Muscle of leg (tissue), 11 donors: ENCODE measurements around the gene PLEKHA6. TPM values are rescaled to one million over a fixed set of nuclear protein-coding genes. Genes with fewer than 3 reads are reported as not detected.
A peak's percentile ranks its signal among the peaks of the same experiment; 100 is the strongest.

Source experiments
- DNase-seq: peaks from one replicate; pipeline ENCODE4 v3.0.0; 2013
- H3K27ac ChIP-seq: one replicate; pipeline ENCODE4 v1.5.1; 2013; ENCODE audit warnings: mild to moderate bottlenecking, low read length, control low read depth
- H3K27me3 ChIP-seq: one replicate; pipeline ENCODE4 v1.6.1; 2013; ENCODE audit warnings: low read length; ENCODE audit not compliant: control insufficient read depth, insufficient read depth
- H3K36me3 ChIP-seq: one replicate; pipeline ENCODE4 v1.6.1; 2013; ENCODE audit warnings: low read length; ENCODE audit not compliant: control insufficient read depth, insufficient read depth
- H3K4me1 ChIP-seq: one replicate; pipeline ENCODE4 v1.6.1; 2013; ENCODE audit warnings: low read length; ENCODE audit not compliant: control insufficient read depth, insufficient read depth
- H3K4me3 ChIP-seq: one replicate; pipeline ENCODE4 v1.5.1; 2013; ENCODE audit warnings: low read length, control low read depth
- H3K9me3 ChIP-seq: replicated peaks from 2 replicates; pipeline ENCODE4 v1.6.1; 2013; ENCODE audit warnings: low read depth, low read length; ENCODE audit not compliant: control insufficient read depth
- WGBS: methylation state at CpG from one replicate; pipeline ENCODE4 v1.1.5; 2013; ENCODE audit warnings: missing lambda C conversion rate; ENCODE audit not compliant: insufficient coverage; 5-methylcytosine and 5-hydroxymethylcytosine counted together
- polyA plus RNA-seq, 8 donors: library from polyadenylated mRNA; unstranded; fragments of 120-200 nt; gene quantifications; one replicate each; pipeline versions ENCODE4 v1.2.1 to v1.2.3, GENCODE V29; 2013; ENCODE audit warnings: inconsistent platforms in 1 of 8, low replicate concordance in 1 of 8; ENCODE audit not compliant: insufficient read length in 8 of 8, insufficient read depth in 1 of 8
- total RNA-seq: library from RNA; stranded (reverse); fragments of 120-200 nt; gene quantifications from one replicate; pipeline ENCODE4 v1.2.4, GENCODE V29; 2013

Gene PLEKHA6
- total and polyA plus RNA-seq, 9 donors = 2.2 to 10.0 (median 4.8) TPM

DNA sequence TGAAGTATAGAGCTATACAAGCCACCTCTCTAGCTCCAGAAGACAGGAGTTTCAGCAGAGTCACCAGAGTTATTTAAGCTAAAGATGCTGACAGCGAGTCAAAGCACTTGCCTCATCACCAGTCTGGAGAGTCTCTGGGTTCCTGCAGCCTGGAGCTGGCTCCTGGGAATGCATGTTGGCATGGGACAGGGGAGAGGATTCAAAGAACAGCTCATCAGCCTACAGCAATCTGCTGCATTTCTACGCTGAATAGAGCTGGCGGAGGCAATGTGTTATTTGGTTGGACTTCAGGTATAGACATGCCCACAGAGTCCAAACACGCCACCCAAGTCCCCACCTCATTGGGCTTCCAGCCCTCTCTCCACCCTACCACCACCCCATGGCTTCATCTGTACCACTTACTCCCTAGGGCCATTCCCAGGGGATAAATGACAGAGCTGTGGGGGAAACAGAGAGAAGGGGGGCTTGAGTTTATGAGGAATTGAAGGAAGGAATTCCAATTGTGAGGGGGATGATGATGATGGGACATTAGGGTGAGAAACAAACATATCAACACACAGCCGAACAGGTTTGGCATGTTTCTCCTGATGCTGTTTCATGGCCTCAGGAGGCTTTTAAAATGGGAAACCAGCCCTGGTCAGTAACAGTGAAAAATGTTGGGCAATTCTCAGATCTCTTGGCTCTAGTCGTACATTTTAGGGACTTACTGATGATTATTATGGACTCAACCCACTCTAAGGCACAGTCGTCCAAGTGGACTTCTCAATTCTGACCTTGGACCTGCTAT lies 58.4 kb downstream of the PLEKHA6 start:
- no peaks in the 10 kb centered on the region for H3K9me3 ChIP-seq
- peaks cover 21% of the 10 kb centered on the region for H3K4me1 ChIP-seq
- DNase-seq = no peak
- H3K27me3 ChIP-seq = no peaks in the 10 kb centered on the region
- no peaks in the 10 kb centered on the region for H3K36me3 ChIP-seq
- H3K27ac ChIP-seq = no peak overlapping the region
- WGBS = 56% methylated on average over 1 of the region's 7 CpGs
- H3K4me3 ChIP-seq = no peak overlapping the region

DNA sequence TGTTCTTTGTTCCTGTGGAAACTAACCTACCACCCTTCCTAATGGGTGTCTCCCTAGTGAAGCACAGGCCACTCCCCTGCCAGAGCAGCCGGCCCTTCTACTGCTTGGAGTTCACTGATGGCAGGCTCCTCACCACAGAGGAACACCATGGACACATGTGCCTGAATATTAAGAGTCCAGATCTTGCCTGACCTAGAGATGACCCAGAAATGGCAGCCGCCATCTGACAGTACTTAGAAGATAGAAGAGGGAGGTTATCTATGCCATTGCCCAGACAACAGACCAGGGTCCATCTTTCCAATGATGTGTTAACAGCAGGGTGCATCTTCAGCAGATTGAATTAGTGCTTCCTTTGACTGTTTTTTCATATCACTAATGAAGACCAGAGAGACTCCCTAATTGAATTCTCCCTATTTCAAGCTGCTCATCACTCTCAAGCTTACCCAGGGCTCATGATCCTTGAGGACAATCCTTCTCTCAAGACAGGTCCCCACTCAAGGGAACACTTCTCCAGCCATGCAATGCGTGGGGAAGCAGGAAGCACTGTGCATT lies 59.8 kb downstream of the PLEKHA6 start:
- H3K4me1 ChIP-seq = peaks cover 36% of the 10 kb centered on the region
- H3K27ac ChIP-seq = peak overlapping the region; percentile 20
- no peak for DNase-seq
- no peaks in the 10 kb centered on the region for H3K9me3 ChIP-seq
- no peaks in the 10 kb centered on the region for H3K27me3 ChIP-seq
- H3K4me3 ChIP-seq = no peak overlapping the region
- no peaks in the 10 kb centered on the region for H3K36me3 ChIP-seq
- 79% methylated on average over 2 of the region's 3 CpGs for WGBS

DNA sequence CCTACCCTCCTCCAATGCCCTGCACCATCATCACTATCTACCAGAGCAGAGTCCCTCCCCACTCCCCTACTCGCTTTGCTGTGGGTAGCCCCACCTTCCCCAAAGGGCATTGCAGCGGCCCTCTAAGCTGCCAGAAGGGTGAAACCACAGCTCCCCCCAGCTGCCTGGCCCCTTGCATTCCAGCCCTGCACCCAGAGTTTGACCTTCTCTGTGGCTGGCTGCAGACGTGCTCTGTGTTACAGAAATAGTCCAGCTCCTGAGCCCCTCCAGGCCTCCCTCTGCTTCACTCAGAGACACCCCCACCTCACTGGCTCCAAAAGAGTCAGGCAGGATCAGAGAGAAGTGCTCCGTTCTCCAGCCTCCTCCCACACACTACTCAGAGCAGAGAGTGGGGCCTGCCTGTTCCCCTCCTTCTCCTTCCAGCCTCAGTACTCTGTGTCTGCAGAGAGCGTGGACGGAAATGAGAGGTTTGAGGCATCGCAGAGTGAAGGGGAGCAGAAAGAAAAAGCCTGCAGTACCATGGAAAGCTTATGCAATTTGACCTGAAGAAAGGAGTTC lies 63.2 kb downstream of the PLEKHA6 start:
- Histone ChIP-seq H3K27ac (peak overlapping the region; percentile 48), H3K36me3 (no peaks in the 10 kb centered on the region), H3K4me1 (peaks cover 59% of the 10 kb centered on the region), H3K4me3 (no peak overlapping the region), H3K9me3 (no peaks in the 10 kb centered on the region), H3K27me3 (no peaks in the 10 kb centered on the region)
- DNase-seq = peak; percentile 60
- 18% methylated on average over 3 of the region's 7 CpGs for WGBS

- DNase-seq = no peak
- no peaks in the 10 kb centered on the region for H3K36me3 ChIP-seq
- H3K9me3 ChIP-seq = no peaks in the 10 kb centered on the region
- H3K4me3 ChIP-seq = no peak overlapping the region
- H3K27ac ChIP-seq = peak overlapping the region; percentile 21
- peaks cover 59% of the 10 kb centered on the region for H3K4me1 ChIP-seq
- no peaks in the 10 kb centered on the region for H3K27me3 ChIP-seq
- 43% methylated on average over 8 of the region's 10 CpGs for WGBS
Observed at GRCh38 chr1:204295671-204296070, 64.1 kb downstream of the PLEKHA6 start.

- Histone ChIP-seq H3K9me3 (no peaks in the 10 kb centered on the region), H3K27me3 (no peaks in the 10 kb centered on the region), H3K4me1 (peaks cover 50% of the 10 kb centered on the region), H3K4me3 (no peak overlapping the region), H3K36me3 (no peaks in the 10 kb centered on the region), H3K27ac (peak overlapping the region; percentile 74)
- 0% methylated on average over 1 of the region's 5 CpGs for WGBS
- peak; percentile 84 for DNase-seq
Observed at GRCh38 chr1:204294357-204294756, 65.4 kb downstream of the PLEKHA6 start.

- H3K4me3 ChIP-seq = no peak overlapping the region
- peaks cover 47% of the 10 kb centered on the region for H3K4me1 ChIP-seq
- no peaks in the 10 kb centered on the region for H3K9me3 ChIP-seq
- H3K27ac ChIP-seq = peak overlapping the region; percentile 74
- WGBS = 61% methylated on average over 2 of the region's 7 CpGs
- H3K27me3 ChIP-seq = no peaks in the 10 kb centered on the region
- DNase-seq = peak; percentile 78
- H3K36me3 ChIP-seq = no peaks in the 10 kb centered on the region
Observed at GRCh38 chr1:204293605-204294337, 66.0 kb downstream of the PLEKHA6 start.

- WGBS = no CpG with 5 or more reads among the region's 5 CpGs
Observed at GRCh38 chr1:204292740-204293139, 67.0 kb downstream of the PLEKHA6 start.

GRCh38 chr1:204289280-204289679 lies 70.4 kb downstream of the PLEKHA6 start:
- no peaks in the 10 kb centered on the region for H3K27me3 ChIP-seq
- H3K4me3 ChIP-seq = no peak overlapping the region
- peaks cover 42% of the 10 kb centered on the region for H3K4me1 ChIP-seq
- no peaks in the 10 kb centered on the region for H3K36me3 ChIP-seq
- no peak overlapping the region for H3K27ac ChIP-seq
- no peaks in the 10 kb centered on the region for H3K9me3 ChIP-seq
- 27% methylated on average over 1 of the region's 4 CpGs for WGBS
- no peak for DNase-seq

More at GRCh38 chr1:204292740-204293139, 67.0 kb downstream of the PLEKHA6 start:
- no peaks in the 10 kb centered on the region for H3K9me3 ChIP-seq
- no peaks in the 10 kb centered on the region for H3K27me3 ChIP-seq
- no peaks in the 10 kb centered on the region for H3K36me3 ChIP-seq
- peaks cover 54% of the 10 kb centered on the region for H3K4me1 ChIP-seq
- peak overlapping the region; percentile 51 for H3K27ac ChIP-seq
- H3K4me3 ChIP-seq = no peak overlapping the region
- peak; percentile 34 for DNase-seq

DNA sequence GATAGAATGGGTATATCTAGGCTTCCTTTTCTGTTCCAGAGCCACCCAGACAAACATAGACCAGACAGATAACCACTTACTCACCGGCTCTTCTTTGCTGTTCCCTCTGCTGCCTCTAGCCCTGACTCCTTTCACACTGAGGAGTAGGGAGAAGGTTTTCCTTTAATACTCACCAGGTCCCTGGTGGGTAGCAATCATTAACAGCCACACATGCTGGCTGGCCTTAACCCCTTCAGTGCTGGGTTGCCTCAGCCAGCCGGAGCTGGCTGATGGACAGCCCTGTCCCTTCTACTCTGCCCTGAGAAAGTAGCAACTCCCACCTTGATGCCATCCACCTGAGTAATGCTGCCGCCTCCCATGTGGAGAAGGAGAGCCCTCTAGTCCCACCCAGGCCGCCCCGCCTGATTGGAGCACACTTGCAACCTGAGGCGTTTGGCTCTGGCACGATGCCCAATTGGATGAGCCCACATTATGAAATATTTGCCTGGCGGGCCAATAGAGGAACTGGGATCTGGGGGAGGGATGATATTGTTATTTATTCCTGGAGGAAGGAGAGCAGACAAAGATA lies 71.6 kb downstream of the PLEKHA6 start:
- Histone ChIP-seq H3K27me3 (no peaks in the 10 kb centered on the region), H3K9me3 (no peaks in the 10 kb centered on the region), H3K4me3 (no peak overlapping the region), H3K36me3 (no peaks in the 10 kb centered on the region), H3K4me1 (peaks cover 40% of the 10 kb centered on the region), H3K27ac (no peak overlapping the region)
- 66% methylated on average over 5 of the region's 8 CpGs for WGBS
- DNase-seq = no peak

DNA sequence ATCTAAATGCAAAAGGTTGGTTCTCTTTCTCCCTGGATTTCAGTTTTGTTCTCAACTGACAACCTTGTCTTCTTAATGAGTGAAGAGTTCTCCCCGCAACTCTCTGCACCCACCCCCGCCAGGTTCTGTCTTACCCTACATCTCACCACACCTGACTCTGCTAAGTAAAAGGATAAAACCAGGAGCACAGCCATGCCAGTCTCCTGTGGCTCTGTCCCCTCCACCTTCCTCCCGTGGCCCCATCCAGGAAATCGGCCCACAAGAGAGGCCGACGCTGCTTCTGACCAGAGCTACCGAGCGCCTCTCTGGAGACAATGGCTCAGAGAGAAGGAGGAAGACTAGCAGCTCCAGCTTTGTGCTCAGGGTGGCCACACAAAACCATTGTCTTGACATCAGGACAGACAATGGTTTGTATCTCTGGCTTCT lies 72.2 kb downstream of the PLEKHA6 start:
- H3K27me3 ChIP-seq = no peaks in the 10 kb centered on the region
- WGBS = 54% methylated on average over 6 of the region's 8 CpGs
- H3K36me3 ChIP-seq = no peaks in the 10 kb centered on the region
- H3K4me1 ChIP-seq = peaks cover 39% of the 10 kb centered on the region
- no peak overlapping the region for H3K4me3 ChIP-seq
- no peaks in the 10 kb centered on the region for H3K9me3 ChIP-seq
- no peak for DNase-seq
- H3K27ac ChIP-seq = no peak overlapping the region
